Measurements from ENCODE around the gene RCBTB2.

The RCBTB2 gene

DNA sequence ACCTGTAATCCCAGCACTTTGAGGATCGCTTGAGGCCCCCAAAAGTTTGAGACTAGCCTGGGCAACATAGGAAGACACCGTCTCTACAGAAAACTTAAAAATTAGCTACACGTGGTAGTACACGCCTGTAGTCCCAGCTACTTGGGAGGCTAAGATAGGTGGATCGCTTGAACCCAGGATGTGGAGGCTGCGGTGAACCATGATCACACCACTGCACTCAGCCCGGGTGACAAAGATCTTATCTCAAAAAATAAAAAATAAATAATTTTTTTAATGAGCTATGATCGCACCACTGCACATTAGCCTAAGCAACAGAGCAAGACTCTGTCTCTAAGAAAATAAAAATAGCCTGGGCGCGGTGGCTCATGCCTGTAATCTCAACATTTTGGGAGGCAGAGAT, 6.6 kb downstream of the RCBTB2 start:
- Histone ChIP-seq H3K4me1 (ENCODE audit: control insufficient read depth, insufficient read depth, low read length) (no peaks in the 10 kb centered on the region), H3K4me3 (ENCODE audit: low read depth, low read length) (no peak overlapping the region), H3K36me3 (ENCODE audit: control insufficient read depth, insufficient read depth, low read length) (no peaks in the 10 kb centered on the region), H3K27me3 (ENCODE audit: control insufficient read depth, insufficient read depth, low read length) (no peaks in the 10 kb centered on the region), H3K9ac (ENCODE audit: low read length) (no peak overlapping the region), H3K9me3 (ENCODE audit: control insufficient read depth, insufficient read depth, low read depth, low read length) (no peaks in the 10 kb centered on the region), H3K27ac (ENCODE audit: low read depth, low read length) (no peak overlapping the region)

DNA sequence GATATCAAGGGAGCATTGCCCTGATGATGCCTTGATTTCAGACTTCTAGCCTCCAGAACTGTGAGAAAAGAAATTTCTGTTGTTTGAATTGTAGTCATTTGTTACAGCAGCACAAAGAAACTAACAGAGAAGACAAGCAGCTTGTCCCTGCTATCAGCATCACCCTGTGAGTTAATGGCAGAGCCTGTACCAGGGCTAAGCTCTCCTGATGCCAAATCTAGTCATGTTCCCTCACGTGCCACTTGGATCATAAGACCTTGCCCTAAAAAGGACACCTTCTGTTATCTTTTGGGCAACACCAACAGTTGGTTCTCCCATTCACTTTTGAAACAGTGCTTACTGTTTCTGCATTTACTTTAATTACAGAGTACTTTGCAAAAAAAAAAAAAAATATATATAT, 14.8 kb downstream of the RCBTB2 start:
- 0 out of 2 replicates have a peak, but pooled peaks cover 3% of the 10 kb centered on the region for H3K36me3 ChIP-seq (ENCODE audit: control insufficient read depth, insufficient read depth, low read length)
- H3K9ac ChIP-seq (ENCODE audit: low read length) = no peak overlapping the region
- no peaks in the 10 kb centered on the region for H3K4me1 ChIP-seq (ENCODE audit: control insufficient read depth, insufficient read depth, low read length)
- H3K4me3 ChIP-seq (ENCODE audit: low read depth, low read length) = no peak overlapping the region
- no peaks in the 10 kb centered on the region for H3K27me3 ChIP-seq (ENCODE audit: control insufficient read depth, insufficient read depth, low read length)
- no peak overlapping the region for H3K27ac ChIP-seq (ENCODE audit: low read depth, low read length)
- H3K9me3 ChIP-seq (ENCODE audit: control insufficient read depth, insufficient read depth, low read depth, low read length) = no peaks in the 10 kb centered on the region

DNA sequence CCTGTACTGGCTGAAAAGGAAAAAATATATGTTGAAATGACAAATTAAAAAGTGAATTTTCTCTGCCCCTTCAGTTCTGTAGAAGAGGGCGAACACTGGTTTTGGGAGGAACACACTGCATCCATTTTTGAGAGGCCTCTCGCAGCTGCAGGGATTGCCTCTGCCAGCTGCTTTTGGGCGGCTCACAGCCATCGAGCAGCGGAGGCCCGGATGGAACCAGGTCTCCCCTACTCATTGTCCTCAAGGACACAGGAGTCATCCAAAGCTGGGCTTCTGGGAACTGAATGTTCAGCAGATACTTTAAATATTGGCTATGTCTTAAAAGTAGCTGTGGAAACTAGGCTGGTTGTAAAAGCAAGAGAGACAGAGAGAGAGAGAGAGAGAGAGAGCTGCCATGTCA, 17.1 kb downstream of the RCBTB2 start:
- Histone ChIP-seq H3K27me3 (ENCODE audit: control insufficient read depth, insufficient read depth, low read length) (no peaks in the 10 kb centered on the region), H3K4me1 (ENCODE audit: control insufficient read depth, insufficient read depth, low read length) (peaks cover under 1% of the 10 kb centered on the region; the same call in 1 of the 2 replicates), H3K9ac (ENCODE audit: low read length) (no peak overlapping the region), H3K27ac (ENCODE audit: low read depth, low read length) (no peak overlapping the region), H3K36me3 (ENCODE audit: control insufficient read depth, insufficient read depth, low read length) (peaks cover 9% of the 10 kb centered on the region; the same call in 1 of the 2 replicates), H3K4me3 (ENCODE audit: low read depth, low read length) (no peak overlapping the region), H3K9me3 (ENCODE audit: control insufficient read depth, insufficient read depth, low read depth, low read length) (no peaks in the 10 kb centered on the region)

DNA sequence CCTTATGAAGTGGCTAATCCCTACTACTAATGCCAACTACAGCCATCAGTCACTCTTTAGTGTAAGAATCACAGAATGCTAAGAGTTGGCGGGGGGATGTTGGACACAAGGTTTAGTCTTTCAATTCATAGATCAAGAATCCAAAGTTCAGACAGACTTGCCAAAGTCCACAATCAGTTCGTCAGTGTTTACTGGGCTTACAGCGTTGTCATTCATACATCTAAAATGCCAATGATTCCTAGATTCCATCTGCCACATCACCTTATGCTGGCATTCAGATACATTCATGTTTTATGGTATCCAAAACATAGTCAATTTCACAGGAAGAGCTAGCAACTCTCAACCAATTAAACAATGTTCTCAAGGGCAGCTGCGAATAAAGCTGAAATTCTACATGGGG, 18.1 kb downstream of the RCBTB2 start:
- Histone ChIP-seq H3K27ac (ENCODE audit: low read depth, low read length) (no peak overlapping the region), H3K9me3 (ENCODE audit: control insufficient read depth, insufficient read depth, low read depth, low read length) (no peaks in the 10 kb centered on the region), H3K9ac (ENCODE audit: low read length) (no peak overlapping the region), H3K4me1 (ENCODE audit: control insufficient read depth, insufficient read depth, low read length) (peaks cover 7% of the 10 kb centered on the region; the same call in 1 of the 2 replicates), H3K4me3 (ENCODE audit: low read depth, low read length) (no peak overlapping the region), H3K27me3 (ENCODE audit: control insufficient read depth, insufficient read depth, low read length) (no peaks in the 10 kb centered on the region), H3K36me3 (ENCODE audit: control insufficient read depth, insufficient read depth, low read length) (peaks cover 9% of the 10 kb centered on the region; the same call in 1 of the 2 replicates)

DNA sequence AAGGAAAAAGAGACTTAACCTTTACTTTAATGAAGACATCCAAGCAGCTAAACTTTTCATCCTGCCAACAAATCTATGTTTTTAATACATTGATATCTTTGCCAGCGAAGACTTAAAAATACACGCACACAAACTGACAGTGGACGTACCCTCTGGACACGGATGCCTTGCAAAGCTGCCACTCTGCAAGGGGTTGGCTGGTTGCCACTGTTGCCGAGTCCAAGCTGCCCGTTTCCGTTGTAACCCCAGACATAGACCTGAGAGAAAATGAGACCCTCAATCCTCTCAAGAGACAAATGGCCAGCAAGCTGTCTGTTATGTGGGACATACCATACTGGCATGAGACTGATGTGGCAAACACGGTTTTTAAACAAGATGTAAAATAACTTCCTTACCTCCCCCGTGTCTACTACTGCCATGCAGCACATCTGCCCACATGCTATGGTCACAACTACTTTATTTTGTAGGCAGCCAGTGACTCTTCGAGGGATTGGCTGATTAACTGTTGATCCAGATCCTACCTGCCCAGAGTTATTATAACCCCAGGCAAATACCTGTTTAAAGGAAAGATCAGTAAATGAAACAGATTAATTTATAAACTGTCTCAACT, 21.2 kb downstream of the RCBTB2 start:
- Histone ChIP-seq H3K9ac (ENCODE audit: low read length) (no peak overlapping the region), H3K4me3 (ENCODE audit: low read depth, low read length) (no peak overlapping the region), H3K4me1 (ENCODE audit: control insufficient read depth, insufficient read depth, low read length) (peaks cover 7% of the 10 kb centered on the region; the same call in 1 of the 2 replicates), H3K27me3 (ENCODE audit: control insufficient read depth, insufficient read depth, low read length) (no peaks in the 10 kb centered on the region), H3K9me3 (ENCODE audit: control insufficient read depth, insufficient read depth, low read depth, low read length) (no peaks in the 10 kb centered on the region), H3K36me3 (ENCODE audit: control insufficient read depth, insufficient read depth, low read length) (peaks cover 9% of the 10 kb centered on the region; the same call in 1 of the 2 replicates), H3K27ac (ENCODE audit: low read depth, low read length) (no peak overlapping the region)

DNA sequence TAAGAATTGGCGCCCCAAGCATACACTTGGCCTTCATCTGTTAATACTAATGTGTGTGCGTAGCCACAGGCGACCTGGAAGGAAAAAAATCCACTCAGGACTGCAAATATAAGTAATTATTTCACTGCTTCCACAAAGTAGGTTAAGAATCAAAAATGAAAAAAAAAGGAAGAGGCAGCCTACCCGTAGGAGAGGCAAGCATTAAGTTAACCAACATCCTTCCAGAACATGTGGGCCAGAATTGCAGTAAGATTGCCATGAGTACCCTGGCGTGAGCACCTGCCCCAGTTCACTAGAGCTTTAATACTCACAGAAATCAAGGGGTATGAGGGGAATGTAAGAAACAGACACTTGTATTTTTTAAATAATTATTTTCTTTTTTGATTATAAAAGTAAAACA, 22.2 kb downstream of the RCBTB2 start:
- Histone ChIP-seq H3K27me3 (ENCODE audit: control insufficient read depth, insufficient read depth, low read length) (no peaks in the 10 kb centered on the region), H3K4me3 (ENCODE audit: low read depth, low read length) (no peak overlapping the region), H3K27ac (ENCODE audit: low read depth, low read length) (no peak overlapping the region), H3K36me3 (ENCODE audit: control insufficient read depth, insufficient read depth, low read length) (peaks cover 9% of the 10 kb centered on the region; the same call in 1 of the 2 replicates), H3K4me1 (ENCODE audit: control insufficient read depth, insufficient read depth, low read length) (peaks cover 7% of the 10 kb centered on the region; the same call in 1 of the 2 replicates), H3K9ac (ENCODE audit: low read length) (no peak overlapping the region), H3K9me3 (ENCODE audit: control insufficient read depth, insufficient read depth, low read depth, low read length) (no peaks in the 10 kb centered on the region)

DNA sequence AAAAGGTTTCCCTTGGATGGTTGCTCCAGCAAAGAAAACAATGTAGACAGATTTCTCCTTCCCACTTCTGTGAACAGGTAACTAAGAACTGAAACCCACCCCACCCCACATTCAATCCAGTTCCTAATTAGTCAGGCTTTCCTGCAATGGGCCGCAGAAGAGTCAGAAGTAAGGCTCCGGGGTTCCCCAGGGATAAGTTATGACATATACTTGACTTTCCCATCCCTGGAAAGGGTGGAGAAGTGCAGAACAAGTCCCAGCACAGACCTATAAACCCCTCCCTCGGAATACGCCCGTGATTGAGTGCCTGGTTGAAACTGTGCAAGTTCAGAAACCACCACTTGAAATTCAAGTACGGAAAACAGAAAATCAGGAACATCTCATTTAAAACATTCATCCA, 24.9 kb downstream of the RCBTB2 start:
- Histone ChIP-seq H3K9ac (ENCODE audit: low read length) (no peak overlapping the region), H3K4me3 (ENCODE audit: low read depth, low read length) (no peak overlapping the region), H3K27ac (ENCODE audit: low read depth, low read length) (no peak overlapping the region), H3K9me3 (ENCODE audit: control insufficient read depth, insufficient read depth, low read depth, low read length) (no peaks in the 10 kb centered on the region), H3K36me3 (ENCODE audit: control insufficient read depth, insufficient read depth, low read length) (peaks cover 5% of the 10 kb centered on the region; the same call in 1 of the 2 replicates), H3K27me3 (ENCODE audit: control insufficient read depth, insufficient read depth, low read length) (no peaks in the 10 kb centered on the region), H3K4me1 (ENCODE audit: control insufficient read depth, insufficient read depth, low read length) (peaks cover 16% of the 10 kb centered on the region)

DNA sequence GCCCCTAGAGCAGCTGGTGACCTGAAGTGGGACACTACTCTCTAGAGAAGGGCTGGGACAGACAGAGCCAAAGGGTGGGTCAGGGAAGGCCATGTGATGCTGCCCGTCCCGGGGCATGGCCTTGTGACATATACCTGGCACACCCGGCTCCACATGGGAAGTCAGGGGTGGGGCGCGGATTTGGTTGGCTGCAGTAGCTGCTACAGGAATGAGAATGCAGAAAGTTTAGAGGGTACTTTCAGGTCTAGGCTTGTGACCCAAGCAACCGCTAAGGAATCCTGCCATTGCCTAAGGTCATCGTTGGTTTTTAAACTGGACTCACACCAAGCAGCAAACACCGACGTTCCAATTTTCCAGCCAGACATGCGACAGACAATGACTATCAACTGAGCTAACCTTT, 25.9 kb downstream of the RCBTB2 start:
- Histone ChIP-seq H3K9me3 (ENCODE audit: control insufficient read depth, insufficient read depth, low read depth, low read length) (no peaks in the 10 kb centered on the region), H3K36me3 (ENCODE audit: control insufficient read depth, insufficient read depth, low read length) (peaks cover 5% of the 10 kb centered on the region; the same call in 1 of the 2 replicates), H3K4me3 (ENCODE audit: low read depth, low read length) (no peak overlapping the region), H3K4me1 (ENCODE audit: control insufficient read depth, insufficient read depth, low read length) (peaks cover 16% of the 10 kb centered on the region), H3K9ac (ENCODE audit: low read length) (no peak overlapping the region), H3K27me3 (ENCODE audit: control insufficient read depth, insufficient read depth, low read length) (no peaks in the 10 kb centered on the region), H3K27ac (ENCODE audit: low read depth, low read length) (no peak overlapping the region)

DNA sequence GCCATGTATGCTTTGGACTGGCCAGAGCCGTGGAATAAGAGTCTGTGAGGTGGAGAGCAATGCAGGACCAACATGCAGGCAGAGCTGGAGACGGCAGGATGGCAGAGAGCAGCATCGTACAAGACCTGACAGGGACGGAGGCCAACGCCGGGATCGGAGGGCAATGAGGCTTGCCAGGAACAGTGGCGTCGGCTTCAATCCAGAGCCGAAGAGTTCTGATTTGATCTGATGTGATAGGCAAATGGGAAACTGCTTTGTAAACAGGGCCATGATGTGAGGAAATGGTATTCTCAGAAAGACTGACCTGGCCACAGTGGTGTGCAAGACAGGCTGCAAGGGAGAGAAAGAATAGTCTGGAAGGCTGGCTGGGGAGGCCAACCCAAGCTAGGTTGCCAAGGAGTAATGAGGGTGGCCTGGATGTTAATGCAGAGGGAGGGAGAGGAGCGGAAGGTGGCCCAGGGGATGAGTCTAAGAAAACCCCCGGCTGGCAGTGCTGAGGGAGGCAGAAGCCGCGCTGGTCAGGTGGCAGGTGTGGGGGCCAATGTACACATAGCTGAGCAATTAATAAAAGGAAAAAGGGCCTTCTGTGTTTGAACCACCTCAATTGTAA, 26.7 kb downstream of the RCBTB2 start:
- Histone ChIP-seq H3K36me3 (ENCODE audit: control insufficient read depth, insufficient read depth, low read length) (no peaks in the 10 kb centered on the region), H3K4me1 (ENCODE audit: control insufficient read depth, insufficient read depth, low read length) (peaks cover 16% of the 10 kb centered on the region), H3K9me3 (ENCODE audit: control insufficient read depth, insufficient read depth, low read depth, low read length) (no peaks in the 10 kb centered on the region), H3K27me3 (ENCODE audit: control insufficient read depth, insufficient read depth, low read length) (no peaks in the 10 kb centered on the region), H3K9ac (ENCODE audit: low read length) (no peak overlapping the region), H3K4me3 (ENCODE audit: low read depth, low read length) (no peak overlapping the region), H3K27ac (ENCODE audit: low read depth, low read length) (no peak overlapping the region)

DNA sequence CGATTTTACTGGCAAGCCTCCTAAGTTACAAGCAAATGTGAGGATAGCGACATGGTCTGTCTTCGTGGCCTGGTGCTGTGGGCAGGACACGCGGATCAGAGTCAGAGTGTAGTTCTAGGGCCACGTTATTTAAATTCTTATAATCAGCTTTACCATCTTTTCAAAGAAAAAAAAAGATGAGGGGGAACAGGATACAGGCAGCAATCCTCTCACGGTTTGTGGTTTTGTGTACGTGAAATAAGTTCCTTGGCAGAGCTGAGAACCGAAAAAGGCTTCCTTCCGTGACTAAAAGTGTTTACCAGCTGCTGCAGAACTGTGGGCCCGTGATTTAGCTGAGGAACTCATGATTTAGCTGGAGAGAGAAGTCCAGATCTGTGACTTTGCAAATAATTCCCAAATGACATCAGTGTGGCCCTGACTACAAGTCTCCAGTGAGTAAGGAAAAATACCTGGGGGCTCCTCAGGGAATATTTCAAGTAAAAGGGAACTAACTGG, 27.2 kb downstream of the RCBTB2 start:
- Histone ChIP-seq H3K36me3 (ENCODE audit: control insufficient read depth, insufficient read depth, low read length) (no peaks in the 10 kb centered on the region), H3K27ac (ENCODE audit: low read depth, low read length) (no peak overlapping the region), H3K27me3 (ENCODE audit: control insufficient read depth, insufficient read depth, low read length) (no peaks in the 10 kb centered on the region), H3K4me3 (ENCODE audit: low read depth, low read length) (no peak overlapping the region), H3K9ac (ENCODE audit: low read length) (no peak overlapping the region), H3K9me3 (ENCODE audit: control insufficient read depth, insufficient read depth, low read depth, low read length) (no peaks in the 10 kb centered on the region), H3K4me1 (ENCODE audit: control insufficient read depth, insufficient read depth, low read length) (peaks cover 15% of the 10 kb centered on the region)

DNA sequence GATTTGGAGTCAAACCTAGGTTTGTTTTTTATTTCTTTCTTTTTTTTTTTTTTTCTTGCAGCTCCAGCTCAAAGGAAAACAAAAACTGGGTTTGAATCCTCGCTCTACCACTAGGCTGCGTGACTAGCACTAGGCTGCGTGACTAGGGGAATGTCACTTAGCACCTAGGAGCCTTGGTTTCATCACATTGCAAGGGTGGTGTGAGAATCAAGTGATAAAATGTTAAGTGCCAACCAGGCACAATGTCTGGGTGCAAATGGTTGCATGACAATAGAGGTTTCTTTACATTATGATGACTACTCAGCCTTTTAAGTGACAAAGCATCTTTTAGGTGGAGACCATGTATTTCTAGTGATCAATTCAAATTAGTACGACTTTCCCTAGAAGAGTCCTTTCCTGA, 27.9 kb downstream of the RCBTB2 start:
- no peak overlapping the region for H3K27ac ChIP-seq (ENCODE audit: low read depth, low read length)
- no peaks in the 10 kb centered on the region for H3K27me3 ChIP-seq (ENCODE audit: control insufficient read depth, insufficient read depth, low read length)
- H3K36me3 ChIP-seq (ENCODE audit: control insufficient read depth, insufficient read depth, low read length) = no peaks in the 10 kb centered on the region
- no peak overlapping the region for H3K4me3 ChIP-seq (ENCODE audit: low read depth, low read length)
- peaks cover 8% of the 10 kb centered on the region for H3K4me1 ChIP-seq (ENCODE audit: control insufficient read depth, insufficient read depth, low read length)
- H3K9me3 ChIP-seq (ENCODE audit: control insufficient read depth, insufficient read depth, low read depth, low read length) = no peaks in the 10 kb centered on the region
- no peak overlapping the region for H3K9ac ChIP-seq (ENCODE audit: low read length)

Data from HUES6 (cell line).